SK-N-SH (cell line): ENCODE results near the gene HEMK1. TPM values are rescaled to one million over a fixed set of nuclear protein-coding genes. Genes with fewer than 3 reads are reported as not detected.

Experiments used
- CTCF ChIA-PET: fragments of 300-600, 350-600 bp; formaldehyde crosslinking; extraction: SDS; loops from one replicate; lab custom pipeline; 2021; lab: Yijun Ruan, JAX
- POLR2A ChIA-PET: fragments of 350-600 bp; sonication (Branson Sonifier 250); formaldehyde crosslinking; extraction: SDS; loops from one replicate; lab custom pipeline; 2020; ENCODE audit warnings: antibody characterized with exemption, inconsistent platforms; lab: Yijun Ruan, JAX
- DNase-seq: peaks from one replicate; pipeline ENCODE4 v3.0.0; 2012
- H2AFZ ChIP-seq: fragments of 200-600 bp; sonication (generic); 2 replicates; pipeline ENCODE4 v1.8.1; 2016; ENCODE audit warnings: antibody characterized with exemption, mild to moderate bottlenecking, low read depth
- H3F3A ChIP-seq: fragments of 200-600 bp; sonication (generic); replicated peaks from 2 replicates; pipeline ENCODE3; 2016; ENCODE audit warnings: antibody characterized with exemption, mild to moderate bottlenecking; ENCODE audit not compliant: insufficient read depth
- H3K27ac ChIP-seq, 2 experiments: fragments of 200-500 bp in 1 of 2; fragments of 200-600 bp in 1 of 2; sonication (Bioruptor generic) in 1 of 2; sonication (generic), shearing (Covaris generic) in 1 of 2; 2 replicates each; pipeline versions ENCODE4 v1.5.1 to v1.6.1; 2014 to 2016; ENCODE audit warnings: low read depth in 2 of 2, inconsistent platforms in 1 of 2, low read length in 1 of 2, mild to moderate bottlenecking in 1 of 2, mixed read lengths in 1 of 2
- H3K27me3 ChIP-seq: fragments of 200-600 bp; sonication (generic), shearing (Covaris generic); 2 replicates; pipeline ENCODE4 v1.6.1; 2016; ENCODE audit warnings: mixed run types; ENCODE audit not compliant: insufficient read depth
- H3K36me3 ChIP-seq, 2 experiments: fragments of 200-500 bp in 1 of 2; fragments of 200-600 bp in 1 of 2; sonication (Bioruptor generic) in 1 of 2; sonication (generic) in 1 of 2; replicated peaks in 1 of 2; 2 replicates each; pipeline versions ENCODE3 to v1.5.1; 2014 to 2016; ENCODE audit warnings: low read length in 1 of 2, mild to moderate bottlenecking in 1 of 2; ENCODE audit not compliant: insufficient read depth in 2 of 2, control insufficient read depth in 1 of 2
- H3K4me1 ChIP-seq, 2 experiments: fragments of 200-500 bp in 1 of 2; fragments of 200-600 bp in 1 of 2; sonication (Bioruptor generic) in 1 of 2; sonication (generic), shearing (Covaris generic) in 1 of 2; 2 replicates each; pipeline versions ENCODE4 v1.5.1 to v1.6.1; 2014 to 2016; ENCODE audit warnings: low read depth in 1 of 2, low read length in 1 of 2, mixed run types in 1 of 2; ENCODE audit not compliant: insufficient read depth in 2 of 2, control insufficient read depth in 1 of 2
- H3K4me2 ChIP-seq: fragments of 200-600 bp; sonication (generic), shearing (Covaris generic); 2 replicates; pipeline ENCODE4 v1.6.1; 2017; ENCODE audit warnings: mixed run types
- H3K4me3 ChIP-seq, 2 experiments: fragments of 200-500 bp in 1 of 2; fragments of 200-600 bp in 1 of 2; sonication (Bioruptor generic) in 1 of 2; sonication (generic), shearing (Covaris generic) in 1 of 2; 2 replicates each; pipeline versions ENCODE4 v1.5.1 to v1.8.1; 2014 to 2016; ENCODE audit warnings: low read depth in 2 of 2, inconsistent platforms in 1 of 2, low read length in 1 of 2, mild to moderate bottlenecking in 1 of 2, mixed read lengths in 1 of 2, moderate library complexity in 1 of 2
- H3K79me2 ChIP-seq: fragments of 200-600 bp; sonication (generic); 2 replicates; pipeline ENCODE4 v1.8.1; 2017; ENCODE audit warnings: mild to moderate bottlenecking; ENCODE audit not compliant: insufficient read depth
- H3K9ac ChIP-seq: fragments of 200-600 bp; sonication (generic); 2 replicates; pipeline ENCODE4 v1.6.1; 2017; ENCODE audit warnings: mixed run types
- H3K9me2 ChIP-seq: fragments of 200-600 bp; sonication (generic); 2 replicates; pipeline ENCODE4 v1.6.1; 2017; ENCODE audit warnings: mixed run types
- H3K9me3 ChIP-seq: fragments of 200-600 bp; sonication (generic); 2 replicates; pipeline ENCODE4 v1.6.1; 2017; ENCODE audit warnings: mixed run types, mild to moderate bottlenecking, moderate library complexity
- H4K20me1 ChIP-seq: fragments of 200-600 bp; sonication (generic); 2 replicates; pipeline ENCODE4 v1.6.1; 2017; ENCODE audit warnings: mild to moderate bottlenecking, mixed run types; ENCODE audit not compliant: insufficient read depth
- ELF1 ChIP-seq: IDR thresholded peaks from 2 replicates; pipeline ENCODE4 v1.4.0; 2012
- EP300 ChIP-seq, 2 experiments: IDR thresholded peaks; 2 replicates each; pipeline versions ENCODE4 v1.4.0 to v1.6.1; 2012; ENCODE audit warnings: borderline replicate concordance in 1 of 2, low read depth in 1 of 2, low read length in 1 of 2
- FOSL2 ChIP-seq: IDR thresholded peaks from 2 replicates; pipeline ENCODE4 v1.4.0; 2012; ENCODE audit warnings: low read depth, mild to moderate bottlenecking, moderate library complexity, borderline replicate concordance
- FOXJ3 ChIP-seq: sonication (generic); formaldehyde crosslinking; IDR thresholded peaks from 2 replicates; pipeline ENCODE4 v1.5.1; 2020; ENCODE audit warnings: mild to moderate bottlenecking, missing genetic modification reagents
- FOXM1 ChIP-seq: IDR thresholded peaks from 2 replicates; pipeline ENCODE4 v1.4.0; 2012; ENCODE audit warnings: low read depth, mild to moderate bottlenecking
- GABPA ChIP-seq: IDR thresholded peaks from 2 replicates; pipeline ENCODE4 v1.4.0; 2012; ENCODE audit warnings: low read depth, mild to moderate bottlenecking
- GATA2 ChIP-seq: sonication (generic); formaldehyde crosslinking; IDR thresholded peaks from 2 replicates; pipeline ENCODE4 v1.5.0; 2020; ENCODE audit warnings: mild to moderate bottlenecking, missing genetic modification reagents
- JUND ChIP-seq: IDR thresholded peaks from 2 replicates; pipeline ENCODE4 v1.4.0; 2012
- NFIC ChIP-seq: IDR thresholded peaks from 2 replicates; pipeline ENCODE4 v1.4.0; 2012; ENCODE audit warnings: borderline replicate concordance
- NRF1 ChIP-seq: IDR thresholded peaks from 2 replicates; pipeline ENCODE4 v1.6.1; 2012; ENCODE audit warnings: low read depth, mild to moderate bottlenecking, low read length
- POLR2AphosphoS5 ChIP-seq: IDR thresholded peaks from 2 replicates; pipeline ENCODE4 v1.6.1; 2012; ENCODE audit warnings: low read depth, low read length
- RAD21 ChIP-seq: IDR thresholded peaks from 2 replicates; pipeline ENCODE4 v1.6.1; 2012; ENCODE audit warnings: mild to moderate bottlenecking, low read length
- RCOR1 ChIP-seq: fragments of 150-350 bp; IDR thresholded peaks from 2 replicates; pipeline ENCODE4 v1.6.1; 2017; ENCODE audit warnings: antibody characterized with exemption, low read length
- RFX5 ChIP-seq: IDR thresholded peaks from 2 replicates; pipeline ENCODE4 v1.6.1; 2012; ENCODE audit warnings: mild to moderate bottlenecking, improper control_type of control experiment, low read length
- SMC3 ChIP-seq: IDR thresholded peaks from 2 replicates; pipeline ENCODE4 v1.6.1; 2012; ENCODE audit warnings: low read depth, low read length, improper control_type of control experiment
- TAF1 ChIP-seq: IDR thresholded peaks from 2 replicates; pipeline ENCODE4 v1.6.1; 2012; ENCODE audit warnings: low read depth, mild to moderate bottlenecking, low read length, moderate library complexity, borderline replicate concordance
- TCF12 ChIP-seq: IDR thresholded peaks from 2 replicates; pipeline ENCODE4 v1.4.0; 2012
- YY1 ChIP-seq: IDR thresholded peaks from 2 replicates; pipeline ENCODE4 v1.4.0; 2012; ENCODE audit warnings: low read depth, mild to moderate bottlenecking
- WGBS: methylation state at CpG from one replicate; pipeline ENCODE4 v1.1.6; 2017; ENCODE audit warnings: low lambda C conversion rate; 5-methylcytosine and 5-hydroxymethylcytosine counted together
- polyA plus RNA-seq, 3 experiments: library from polyadenylated mRNA; depleted of rRNA; stranded (reverse); fragments of >200 nt; gene quantifications; 2 replicates each; pipeline ENCODE4 v1.2.3, GENCODE V29; 2012
- TF ChIP-seq, protein P1 (sequence below): fragments of 200-600 bp; sonication (generic); IDR thresholded peaks from 2 replicates; pipeline ENCODE4 v1.6.1; 2017; ENCODE audit warnings: antibody characterized with exemption, mild to moderate bottlenecking, moderate library complexity
- TF ChIP-seq, protein P2 (sequence below): IDR thresholded peaks from 2 replicates; pipeline ENCODE4 v1.4.0; 2012; ENCODE audit warnings: low read depth
- TF ChIP-seq, protein P3 (sequence below): fragments of 150-350 bp; IDR thresholded peaks from 2 replicates; pipeline ENCODE4 v1.6.1; 2017; ENCODE audit warnings: antibody characterized with exemption, low read length, low read depth, borderline replicate concordance
- TF ChIP-seq, protein P4 (sequence below): fragments of 150-350 bp; IDR thresholded peaks from 2 replicates; pipeline ENCODE4 v1.6.1; 2016; ENCODE audit warnings: mild to moderate bottlenecking, low read depth, low read length
- TF ChIP-seq, protein P5 (sequence below): IDR thresholded peaks from 2 replicates; pipeline ENCODE4; 2012

Gene HEMK1
- polyA plus RNA-seq, 1 of the 3 experiments (the other 2 are of a cell fraction) = 15.4 TPM

DNA sequence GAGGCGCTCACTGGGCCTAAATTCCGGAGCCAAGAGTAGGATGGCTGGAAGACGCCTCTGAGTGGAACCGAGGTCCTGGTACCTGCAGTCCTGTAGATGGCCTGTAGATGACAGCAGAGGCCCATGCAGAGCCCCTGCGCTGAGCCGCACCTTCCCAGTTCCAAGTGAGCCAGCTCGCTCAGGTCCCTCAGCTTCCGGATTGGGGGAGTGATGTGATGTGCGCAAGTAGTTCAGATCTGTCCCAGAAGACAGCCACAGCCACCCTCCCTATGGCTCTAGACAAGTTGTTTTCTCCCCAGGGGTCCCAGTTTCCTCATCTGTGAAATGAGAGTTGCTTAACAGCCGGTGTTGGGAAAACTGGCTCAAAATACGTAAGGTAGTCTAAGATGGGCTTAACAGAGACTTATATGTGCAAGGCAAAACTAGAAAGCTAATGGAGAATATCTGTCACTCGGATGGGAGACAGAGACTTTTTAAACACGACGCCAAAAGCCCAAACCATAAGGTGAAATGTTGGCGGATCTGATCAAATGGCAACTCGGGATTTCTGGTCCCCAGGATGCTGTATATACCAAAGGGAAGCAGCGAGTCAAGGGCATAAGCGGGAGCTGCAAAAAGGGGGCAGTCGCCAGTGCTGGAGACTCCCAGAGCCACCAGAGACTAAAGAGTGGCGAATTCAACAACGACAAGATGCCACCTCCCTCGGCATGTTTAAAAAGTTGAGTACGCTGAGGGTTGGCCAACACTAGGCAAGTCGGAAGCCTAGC, 46.9 kb downstream of the HEMK1 start:
- H3K9ac ChIP-seq = peak overlapping the region; percentile 13; the same call in 1 of the 2 replicates
- POLR2A ChIA-PET = interaction anchor here (0.6 to 1.6 kb wide), 3 partner anchors 36 to 769 kb away, joined by 3 to 8 read pairs (median 3); partner anchors contain the start of gene MANF
- no peak for TF ChIP-seq POLR2AphosphoS5
- no peak for TF ChIP-seq YY1
- peak; percentile 71; the same call in 1 of the 2 replicates for TF ChIP-seq ELF1
- no peak for TF ChIP-seq JUND
- TF ChIP-seq RFX5 = no peak; the same call in 1 of the 2 replicates
- no peak for TF ChIP-seq TAF1
- TF ChIP-seq, protein P1, sequence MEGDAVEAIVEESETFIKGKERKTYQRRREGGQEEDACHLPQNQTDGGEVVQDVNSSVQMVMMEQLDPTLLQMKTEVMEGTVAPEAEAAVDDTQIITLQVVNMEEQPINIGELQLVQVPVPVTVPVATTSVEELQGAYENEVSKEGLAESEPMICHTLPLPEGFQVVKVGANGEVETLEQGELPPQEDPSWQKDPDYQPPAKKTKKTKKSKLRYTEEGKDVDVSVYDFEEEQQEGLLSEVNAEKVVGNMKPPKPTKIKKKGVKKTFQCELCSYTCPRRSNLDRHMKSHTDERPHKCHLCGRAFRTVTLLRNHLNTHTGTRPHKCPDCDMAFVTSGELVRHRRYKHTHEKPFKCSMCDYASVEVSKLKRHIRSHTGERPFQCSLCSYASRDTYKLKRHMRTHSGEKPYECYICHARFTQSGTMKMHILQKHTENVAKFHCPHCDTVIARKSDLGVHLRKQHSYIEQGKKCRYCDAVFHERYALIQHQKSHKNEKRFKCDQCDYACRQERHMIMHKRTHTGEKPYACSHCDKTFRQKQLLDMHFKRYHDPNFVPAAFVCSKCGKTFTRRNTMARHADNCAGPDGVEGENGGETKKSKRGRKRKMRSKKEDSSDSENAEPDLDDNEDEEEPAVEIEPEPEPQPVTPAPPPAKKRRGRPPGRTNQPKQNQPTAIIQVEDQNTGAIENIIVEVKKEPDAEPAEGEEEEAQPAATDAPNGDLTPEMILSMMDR = peak; percentile 98
- TF ChIP-seq, protein P2, sequence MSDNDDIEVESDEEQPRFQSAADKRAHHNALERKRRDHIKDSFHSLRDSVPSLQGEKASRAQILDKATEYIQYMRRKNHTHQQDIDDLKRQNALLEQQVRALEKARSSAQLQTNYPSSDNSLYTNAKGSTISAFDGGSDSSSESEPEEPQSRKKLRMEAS = no peak
- peak; percentile 99 for TF ChIP-seq RAD21
- TF ChIP-seq FOXJ3 (CRISPR knock-in tag) = no peak
- TF ChIP-seq NFIC = no peak
- TF ChIP-seq, protein P3, sequence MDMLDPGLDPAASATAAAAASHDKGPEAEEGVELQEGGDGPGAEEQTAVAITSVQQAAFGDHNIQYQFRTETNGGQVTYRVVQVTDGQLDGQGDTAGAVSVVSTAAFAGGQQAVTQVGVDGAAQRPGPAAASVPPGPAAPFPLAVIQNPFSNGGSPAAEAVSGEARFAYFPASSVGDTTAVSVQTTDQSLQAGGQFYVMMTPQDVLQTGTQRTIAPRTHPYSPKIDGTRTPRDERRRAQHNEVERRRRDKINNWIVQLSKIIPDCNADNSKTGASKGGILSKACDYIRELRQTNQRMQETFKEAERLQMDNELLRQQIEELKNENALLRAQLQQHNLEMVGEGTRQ = no peak
- TF ChIP-seq NRF1 = 0 out of 2 replicates have a peak, but pooled peaks have one; percentile 35
- TF ChIP-seq FOSL2 = no peak
- TF ChIP-seq, protein P4, sequence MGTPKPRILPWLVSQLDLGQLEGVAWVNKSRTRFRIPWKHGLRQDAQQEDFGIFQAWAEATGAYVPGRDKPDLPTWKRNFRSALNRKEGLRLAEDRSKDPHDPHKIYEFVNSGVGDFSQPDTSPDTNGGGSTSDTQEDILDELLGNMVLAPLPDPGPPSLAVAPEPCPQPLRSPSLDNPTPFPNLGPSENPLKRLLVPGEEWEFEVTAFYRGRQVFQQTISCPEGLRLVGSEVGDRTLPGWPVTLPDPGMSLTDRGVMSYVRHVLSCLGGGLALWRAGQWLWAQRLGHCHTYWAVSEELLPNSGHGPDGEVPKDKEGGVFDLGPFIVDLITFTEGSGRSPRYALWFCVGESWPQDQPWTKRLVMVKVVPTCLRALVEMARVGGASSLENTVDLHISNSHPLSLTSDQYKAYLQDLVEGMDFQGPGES = no peak
- no peak for TF ChIP-seq FOXM1
- TF ChIP-seq SMC3 = peak; percentile 93
- TF ChIP-seq EP300 (IDR thresholded peaks at IDR 0.05; ENCODE audit: borderline replicate concordance in 1 of 2, low read depth in 1 of 2, low read length in 1 of 2) = 0 out of 4 replicates have a peak, but pooled peaks of 1 of the 2 experiments have one; percentile 8
- TF ChIP-seq GABPA = 0 out of 2 replicates have a peak, but pooled peaks have one; percentile 12
- TF ChIP-seq RCOR1 = no peak
- no peak for TF ChIP-seq GATA2
- TF ChIP-seq, protein P5, sequence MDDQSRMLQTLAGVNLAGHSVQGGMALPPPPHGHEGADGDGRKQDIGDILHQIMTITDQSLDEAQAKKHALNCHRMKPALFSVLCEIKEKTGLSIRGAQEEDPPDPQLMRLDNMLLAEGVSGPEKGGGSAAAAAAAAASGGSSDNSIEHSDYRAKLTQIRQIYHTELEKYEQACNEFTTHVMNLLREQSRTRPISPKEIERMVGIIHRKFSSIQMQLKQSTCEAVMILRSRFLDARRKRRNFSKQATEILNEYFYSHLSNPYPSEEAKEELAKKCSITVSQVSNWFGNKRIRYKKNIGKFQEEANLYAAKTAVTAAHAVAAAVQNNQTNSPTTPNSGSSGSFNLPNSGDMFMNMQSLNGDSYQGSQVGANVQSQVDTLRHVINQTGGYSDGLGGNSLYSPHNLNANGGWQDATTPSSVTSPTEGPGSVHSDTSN = no peak
- TF ChIP-seq TCF12 = no peak

More for the DNA sequence above, 46.9 kb downstream of the HEMK1 start:
- no peaks in the 10 kb centered on the region for H3K36me3 ChIP-seq
- H3K27me3 ChIP-seq = no peaks in the 10 kb centered on the region
- H3K4me3 ChIP-seq = peak overlapping the region; percentile 75 to 78
- peak overlapping the region; percentile 95 for H3K4me2 ChIP-seq
- peak overlapping the region; percentile 42 to 53; a peak in 3 of 4 replicates for H3K27ac ChIP-seq
- H3K9me3 ChIP-seq = no peaks in the 10 kb centered on the region
- peaks cover 0 to 30% of the 10 kb centered on the region in 2 experiments; a peak in 1 of 4 replicates for H3K4me1 ChIP-seq
- no peaks in the 10 kb centered on the region for H3K9me2 ChIP-seq
- H3F3A ChIP-seq = peaks cover 7% of the 10 kb centered on the region
- peak overlapping the region; percentile 98 for H2AFZ ChIP-seq
- under 1% methylated on average over 18 of the region's 24 CpGs for WGBS
- no peaks in the 10 kb centered on the region for H4K20me1 ChIP-seq
- CTCF ChIA-PET = interaction anchor here (0.6 to 25.1 kb wide), 76 partner anchors 9 to 1089 kb away, joined by 3 to 648 read pairs (median 4); partner anchors contain the start of genes C3orf18, CYB561D2, DOCK3 and HEMK1
- DNase-seq = peak; percentile 90
- H3K79me2 ChIP-seq = no peaks in the 10 kb centered on the region
